ENCODE measurements around the gene MIER1.

GRCh38 chr1:66978201-66978600 is 53.4 kb downstream of the MIER1 start:
- no peak for TF ChIP-seq CTCF (conservative IDR thresholded peaks at IDR 0.05)
- no peak for TF ChIP-seq ZFX (IDR thresholded peaks at IDR 0.05)
